DMS114 treated with DMSO at 0.1 percent for 48 hours (cell line): ENCODE data around the gene FGR.
"Not testable (repeated sequence)": the region's sequence is repeated elsewhere in the genome, so short reads cannot be mapped to it uniquely, and the experiment has no call there.

Experiments used
- DNase-seq: peaks from one replicate; lab custom pipeline; 2025; ENCODE audit not compliant: unreplicated experiment; lab: John Stamatoyannopoulos, UW

FGR gene

DNA sequence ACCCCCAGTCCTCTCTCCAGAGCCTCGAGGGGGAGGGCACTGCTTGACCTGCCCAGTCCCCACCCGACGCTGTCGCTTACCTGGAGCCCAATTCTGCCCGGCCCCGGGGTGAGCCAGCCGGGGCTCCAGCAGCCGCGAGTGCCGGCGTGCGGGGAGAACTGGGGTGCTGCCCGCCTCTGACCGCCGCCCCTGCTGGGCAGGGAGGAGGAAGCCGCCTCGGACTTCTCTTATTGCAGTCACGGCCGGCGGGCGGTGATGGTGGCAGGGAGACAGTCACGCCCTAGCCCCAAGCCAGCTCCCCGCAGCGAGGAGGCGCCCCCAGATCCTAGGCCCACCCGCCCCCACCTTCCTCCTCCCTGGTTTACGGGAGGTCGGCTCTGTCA, at the start of gene FGR:
TSS of gene FGR (minus strand) at position 201 of the 383 bp plus-strand sequence. CDS start 11,269 bp downstream, outside the sequence.
- DNase-seq = no peak

DNA sequence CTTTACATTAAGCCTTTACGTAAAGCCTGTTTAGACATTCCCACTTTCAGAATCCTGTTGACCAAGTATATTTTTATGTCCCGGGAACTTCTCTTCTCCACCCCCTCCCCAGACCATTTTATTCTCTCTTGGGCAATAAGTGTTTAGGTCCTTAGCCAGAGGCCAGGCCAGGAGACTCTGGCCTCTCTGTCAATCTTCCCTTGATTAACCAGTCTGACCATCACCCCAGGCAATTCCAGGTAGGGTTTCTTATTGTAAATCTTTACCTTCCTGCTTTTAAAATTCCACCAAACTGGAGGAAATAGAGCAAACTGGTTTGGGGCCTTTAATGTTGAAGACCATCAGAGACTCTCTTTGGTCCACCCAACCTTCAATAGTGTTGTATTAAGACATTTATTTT, 49.2 kb upstream of the FGR start:
- no peak for DNase-seq

DNA sequence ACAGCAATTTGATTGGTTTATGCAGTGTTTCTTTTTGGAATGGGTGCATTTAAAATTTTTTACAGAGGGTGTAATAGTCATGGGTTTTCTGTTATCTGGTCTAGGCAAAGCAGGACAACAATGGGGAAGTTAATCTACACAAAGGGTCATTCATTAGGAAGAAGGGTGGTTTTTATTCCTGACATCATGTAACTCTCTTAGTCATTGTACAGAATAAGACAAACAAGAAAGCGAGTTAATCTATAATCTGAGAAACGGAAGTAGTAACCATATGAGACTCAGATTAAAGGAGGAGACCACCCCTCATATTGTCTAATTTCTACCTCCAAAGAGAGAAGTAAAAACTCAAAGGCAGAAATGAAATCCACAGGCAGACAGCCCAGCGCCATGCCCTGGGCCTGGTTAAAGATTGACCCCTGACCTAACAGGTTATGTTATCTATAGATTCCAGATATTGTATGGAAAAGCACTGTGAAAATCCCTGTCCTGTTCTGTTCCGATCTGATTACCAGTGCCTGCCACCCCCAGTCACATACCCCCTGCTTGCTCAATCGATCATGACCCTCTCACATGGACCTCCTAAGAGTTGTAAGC, 47.5 kb upstream of the FGR start:
- DNase-seq = no peak

DNA sequence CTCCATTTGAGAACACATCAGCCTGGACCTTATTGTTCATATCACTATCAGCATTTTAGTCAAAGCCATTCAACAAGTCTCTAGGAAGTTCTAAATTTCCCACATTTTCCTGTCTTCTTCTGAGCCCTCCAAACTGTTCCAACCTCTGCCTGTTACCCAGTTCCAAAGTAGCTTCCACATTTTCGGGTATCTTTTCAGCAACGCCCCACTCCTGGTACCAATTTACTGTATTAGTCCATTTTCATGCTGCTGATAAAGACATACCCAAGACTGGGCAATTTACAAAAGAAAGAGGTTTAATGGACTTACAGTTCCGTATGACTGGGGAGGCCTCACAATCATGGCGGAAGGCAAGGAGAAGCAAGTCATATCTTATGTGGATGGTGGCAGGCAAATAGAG, 46.6 kb upstream of the FGR start:
- DNase-seq = not testable (repeated sequence)

DNA sequence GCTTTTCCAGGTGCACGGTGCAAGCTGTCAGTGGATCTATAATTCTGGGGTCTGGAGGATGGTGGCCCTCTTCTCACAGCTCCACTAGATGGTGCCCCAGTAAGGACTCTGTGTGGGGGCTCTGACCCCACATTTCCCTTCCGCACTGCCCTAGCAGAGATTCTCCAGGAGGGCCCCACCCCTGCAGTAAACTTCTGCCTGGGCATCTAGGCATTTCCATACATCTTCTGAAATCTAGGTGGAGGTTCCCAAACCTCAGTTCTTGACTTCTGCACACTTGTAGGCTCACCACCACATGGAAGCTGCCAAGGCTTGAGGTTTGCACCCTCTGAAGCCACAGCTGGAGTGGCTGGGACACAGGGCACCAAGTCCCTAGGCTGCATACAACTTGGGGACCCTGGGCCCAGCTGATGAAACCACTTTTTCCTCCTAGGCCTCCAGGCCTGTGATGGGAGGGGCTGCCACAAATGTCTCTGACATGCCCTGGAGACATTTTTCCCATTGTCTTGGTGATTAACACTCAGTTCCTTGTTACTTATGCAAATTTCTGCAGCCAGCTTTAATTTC, 45.3 kb upstream of the FGR start:
- DNase-seq = not testable (repeated sequence)

DNA sequence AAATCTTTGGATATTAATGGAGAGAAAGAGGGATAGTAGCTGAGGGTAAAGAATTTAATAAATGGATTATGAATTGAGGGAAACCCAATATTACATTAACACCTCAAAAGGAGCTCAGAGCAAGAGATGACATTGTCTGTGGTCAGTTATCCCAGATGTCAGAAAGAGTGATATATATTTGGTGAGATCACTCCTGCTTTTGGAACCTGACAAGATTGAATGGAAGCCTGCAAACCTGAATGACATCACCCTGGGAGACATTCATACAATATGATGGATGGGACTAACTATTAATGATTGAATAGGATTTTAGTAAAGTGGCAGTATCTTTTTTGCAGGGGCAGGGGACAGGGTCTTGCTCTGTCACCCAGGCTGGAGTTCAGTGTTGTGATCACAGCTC, 43.8 kb upstream of the FGR start:
- no peak for DNase-seq

DNA sequence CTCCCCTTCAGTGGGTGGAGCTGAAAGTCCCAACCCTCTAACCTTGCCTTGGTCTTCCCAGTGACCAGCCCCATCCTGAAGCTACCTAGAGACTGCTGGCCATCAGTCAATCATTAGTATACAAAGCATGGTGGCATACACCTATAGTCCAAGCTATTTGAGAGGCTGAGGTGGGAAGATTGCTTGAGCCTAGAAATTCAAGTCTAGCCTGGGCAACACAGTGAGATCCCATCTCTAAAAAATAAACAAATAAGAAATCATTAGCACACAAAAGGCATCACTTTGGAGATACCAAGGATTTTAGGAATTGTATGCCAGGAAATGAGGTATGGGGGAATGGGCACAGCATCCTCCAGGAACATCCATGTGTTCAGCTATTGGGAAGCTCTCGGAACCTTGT, 41.4 kb upstream of the FGR start:
- no peak for DNase-seq

DNA sequence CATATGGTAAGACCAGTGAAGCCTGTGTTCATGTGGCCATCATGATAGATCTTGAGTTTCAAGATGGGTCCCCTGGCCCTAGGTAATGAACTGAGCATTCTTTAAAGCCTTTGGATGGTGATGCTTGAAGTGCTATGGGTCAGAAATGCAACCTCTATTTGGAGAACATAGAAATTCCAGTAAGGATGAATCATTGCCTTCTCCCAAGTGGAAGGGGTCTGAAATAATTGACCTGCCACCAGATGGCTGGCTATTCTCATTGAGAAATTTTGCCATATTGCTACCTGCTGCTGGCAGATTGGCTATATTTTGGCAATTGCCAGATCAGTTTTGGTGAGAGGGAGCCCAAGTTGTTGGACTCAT, 37.7 kb upstream of the FGR start:
- no peak for DNase-seq

DNA sequence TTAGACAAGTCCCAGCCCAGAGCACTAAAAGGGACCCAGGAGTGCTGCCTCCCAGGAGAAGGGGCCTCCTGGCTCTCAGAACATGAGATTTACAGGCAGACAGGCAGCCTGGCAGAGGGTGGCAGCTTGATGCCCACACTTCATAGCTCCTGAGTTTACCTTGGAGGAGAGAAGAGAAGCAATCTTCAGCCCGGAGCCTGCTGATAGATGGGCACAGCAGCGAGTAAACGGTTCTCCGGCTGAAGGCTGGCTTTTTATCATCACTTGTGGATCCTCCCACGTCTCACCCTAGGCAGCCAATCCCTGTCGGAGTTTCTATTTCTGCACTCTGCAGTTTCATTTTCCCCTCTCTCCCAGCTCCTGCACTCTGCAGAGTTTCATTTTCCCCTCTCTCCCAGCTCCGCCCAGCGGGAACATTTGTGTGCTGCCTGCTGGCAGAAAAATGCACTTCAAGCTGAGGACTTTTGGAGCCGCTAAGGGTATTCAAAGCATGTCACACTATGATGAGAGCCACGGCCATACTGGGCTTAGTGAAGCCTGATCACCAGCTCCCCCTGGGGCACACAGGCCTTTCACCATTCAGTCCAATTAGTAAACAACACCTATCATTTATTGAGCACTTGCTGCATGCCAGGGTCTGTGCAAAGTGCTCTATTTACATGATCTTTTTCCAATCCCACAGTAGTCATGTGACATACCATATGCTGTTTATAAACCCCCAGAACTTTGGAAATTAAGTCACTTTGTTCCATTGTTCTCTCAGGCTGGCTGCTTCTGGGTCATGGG, 37.2 kb upstream of the FGR start, which contains the start of gene IFI6:
TSS of gene IFI6 (minus strand) at position 229 of the 786 bp plus-strand sequence. CDS start 2,878 bp downstream, outside the sequence.
- DNase-seq = peak; percentile 94

DNA sequence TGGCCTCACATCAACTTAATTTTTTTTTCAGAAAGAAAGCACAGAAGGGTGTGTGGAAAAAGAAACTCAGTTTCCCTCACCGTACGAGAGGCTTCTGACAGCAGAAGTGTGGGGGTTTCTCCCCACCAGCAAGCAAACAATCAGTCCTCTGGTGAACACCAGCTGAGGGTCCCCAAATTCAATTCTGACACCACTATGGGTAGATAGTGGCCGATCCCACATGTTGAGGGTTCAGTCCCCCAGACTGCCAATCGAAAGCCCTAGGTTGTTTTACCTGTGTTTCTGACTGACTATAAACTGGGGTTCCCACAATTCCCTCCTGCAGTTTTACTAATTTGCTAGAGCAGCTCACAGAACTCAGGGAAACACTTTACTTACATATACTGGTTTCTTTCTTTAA, 34.9 kb upstream of the FGR start:
- no peak for DNase-seq

DNA sequence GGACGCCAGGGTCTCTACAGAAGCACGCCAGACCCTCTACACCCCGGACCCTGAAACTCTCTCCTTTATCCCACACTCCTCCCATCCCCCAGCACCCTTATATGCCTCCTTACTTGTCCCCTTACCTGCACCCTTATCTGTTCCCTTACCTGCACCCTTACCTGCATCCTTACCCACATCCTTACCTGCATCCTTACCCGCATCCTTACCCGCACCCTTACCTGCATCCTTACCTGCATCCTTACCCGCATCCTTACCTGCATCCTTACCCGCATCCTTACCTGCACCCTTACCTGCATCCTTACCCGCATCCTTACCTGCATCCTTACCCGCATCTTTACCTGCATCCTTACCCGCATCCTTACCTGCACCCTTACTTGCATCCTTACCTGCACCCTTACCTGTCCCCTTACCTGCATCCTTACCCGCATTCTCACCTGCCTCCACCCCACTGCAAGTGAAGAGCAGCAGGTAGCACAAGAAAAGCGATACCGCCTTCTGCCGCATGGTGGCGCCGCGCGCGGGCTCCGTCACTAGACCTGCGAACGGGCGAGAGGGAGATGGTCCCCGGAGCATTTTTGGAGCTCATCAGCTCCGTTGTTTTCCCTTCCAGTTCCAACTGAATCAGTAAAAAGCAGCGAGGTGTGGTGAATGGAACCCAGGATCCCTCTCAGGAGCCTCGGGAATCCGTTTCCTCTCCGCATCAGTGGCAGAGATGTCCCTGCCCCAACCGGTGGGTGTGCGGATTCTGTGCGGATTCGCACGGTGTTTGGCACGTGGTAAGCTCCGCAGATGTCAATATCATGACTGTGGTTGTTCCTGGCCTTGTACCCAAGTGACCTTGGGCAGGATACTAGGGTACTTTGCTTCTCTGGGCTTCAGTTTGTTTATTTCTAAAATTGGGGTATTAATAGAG, 34.1 kb upstream of the FGR start:
- peak; percentile 31 for DNase-seq

DNA sequence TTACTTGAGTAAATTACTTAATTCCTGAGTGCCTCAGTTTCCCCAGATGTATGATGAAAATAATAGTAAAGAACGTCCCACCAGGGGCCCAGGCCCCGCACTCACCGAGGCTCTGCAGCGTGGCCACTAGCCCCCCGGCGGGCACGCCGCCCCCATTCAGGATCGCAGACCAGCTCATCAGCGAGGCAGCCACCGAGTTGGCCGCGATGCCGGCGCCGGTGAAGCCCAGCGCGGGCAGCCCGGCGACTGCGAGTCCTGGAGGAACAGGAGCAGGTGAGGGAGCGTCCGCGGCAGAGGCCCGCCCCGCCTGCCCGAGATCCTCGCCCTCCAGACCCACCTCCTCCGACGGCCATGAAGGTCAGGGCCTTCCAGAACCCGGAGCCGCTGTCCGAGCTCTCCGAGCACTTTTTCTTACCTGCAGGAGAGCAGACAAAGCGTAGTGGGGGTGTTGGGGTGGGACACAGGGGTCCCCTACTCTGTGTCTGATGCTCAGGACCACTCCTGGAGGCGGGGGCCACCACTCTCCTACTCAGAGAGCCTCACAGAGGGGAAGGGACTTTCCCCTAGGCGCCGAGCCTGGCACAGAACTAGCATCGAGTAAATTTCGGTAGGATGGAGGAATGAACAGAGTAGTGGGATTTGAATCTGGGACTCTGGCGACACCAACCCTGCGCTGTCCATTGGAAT, 33.3 kb upstream of the FGR start:
- no peak for DNase-seq

DNA sequence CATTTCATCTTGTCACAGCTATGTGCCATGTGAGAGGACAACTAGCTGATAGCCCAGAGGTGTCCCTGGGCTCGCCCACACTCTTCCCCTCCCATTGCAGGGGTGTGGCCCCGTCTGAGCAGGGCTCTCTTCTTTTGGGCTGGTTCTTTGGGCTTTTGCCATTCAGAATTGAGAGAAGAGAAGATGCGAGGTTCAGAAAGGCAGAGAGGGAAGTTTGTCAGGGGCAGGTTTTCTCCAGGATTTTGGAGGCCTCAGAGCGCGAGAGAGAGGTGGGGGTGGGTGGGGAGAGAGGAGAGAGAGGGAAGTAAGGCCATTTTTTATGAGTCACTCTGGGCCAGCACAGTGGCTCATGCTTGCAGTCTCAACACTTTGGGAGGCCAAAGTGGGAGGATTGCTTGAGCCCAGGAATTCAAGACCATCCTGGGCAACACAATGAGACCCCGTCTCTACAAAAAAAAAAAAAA, 31.8 kb upstream of the FGR start:
- no peak for DNase-seq

DNA sequence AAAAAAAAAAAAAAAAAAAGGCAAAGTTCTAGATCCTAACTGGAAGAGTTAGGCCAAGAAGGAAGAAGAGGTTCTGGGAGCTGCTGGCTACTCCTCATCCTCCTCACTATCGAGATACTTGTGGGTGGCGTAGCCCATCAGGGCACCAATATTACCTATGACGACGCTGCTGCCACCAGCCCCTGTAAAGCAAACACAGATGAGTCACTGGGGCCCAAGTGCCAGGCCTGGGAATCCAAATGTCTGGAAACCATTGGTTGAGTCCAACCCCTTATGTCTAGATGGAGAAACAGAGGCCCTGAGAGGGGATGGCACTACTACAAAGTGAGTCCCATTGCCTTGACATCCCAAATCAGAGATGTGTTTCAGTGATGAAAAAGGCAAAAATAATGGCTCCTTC, 31.3 kb upstream of the FGR start:
- no peak for DNase-seq

DNA sequence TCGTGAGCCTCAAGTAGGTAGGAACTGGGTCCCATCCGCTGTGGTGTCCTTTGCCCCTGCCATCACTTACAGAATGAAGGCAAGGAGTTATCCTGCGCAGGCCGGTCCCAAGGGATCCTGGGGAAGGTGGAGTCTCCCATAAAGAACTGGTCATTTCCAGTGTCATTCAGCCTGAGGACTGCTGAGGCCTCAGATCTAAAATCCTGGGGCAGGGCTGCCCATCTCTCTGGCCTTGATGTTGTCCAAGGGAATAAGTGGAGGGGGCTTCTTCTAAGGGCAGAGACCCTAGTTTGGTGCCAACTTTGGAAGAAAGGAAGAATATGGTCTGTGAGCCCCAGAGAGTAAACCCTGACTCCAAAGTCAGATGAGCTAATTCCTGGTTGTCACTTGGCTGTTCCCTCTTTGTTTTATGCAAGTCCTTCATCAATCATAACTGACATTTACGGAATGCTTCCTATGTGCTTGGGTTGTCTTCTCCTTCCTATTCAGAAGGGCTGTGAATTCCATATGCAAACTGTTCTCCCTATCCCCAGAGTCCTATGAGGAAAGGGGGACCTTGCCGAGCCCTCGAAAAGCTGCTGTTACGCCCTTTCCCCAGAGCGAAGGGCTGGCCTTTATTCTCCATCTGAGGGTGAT, 30.1 kb upstream of the FGR start:
- no peak for DNase-seq

DNA sequence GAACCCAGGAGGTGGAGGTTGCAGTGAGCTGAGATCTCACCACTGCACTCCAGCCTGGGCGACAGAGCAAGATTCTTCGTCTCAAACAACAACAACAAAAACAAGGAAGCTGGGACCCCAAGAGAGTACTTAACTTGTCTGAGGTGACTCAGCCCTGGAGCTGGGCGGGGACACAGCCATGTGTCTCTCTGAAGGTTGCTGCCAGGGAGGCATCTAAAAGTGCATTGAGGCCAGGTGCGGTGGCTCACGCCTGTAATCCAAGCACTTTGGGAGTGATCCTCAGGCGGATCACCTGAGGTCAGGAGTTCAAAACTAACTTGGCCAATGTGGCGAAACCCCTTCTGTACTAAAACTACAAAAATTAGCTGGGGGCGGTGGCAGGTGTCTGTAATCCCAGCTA, 29.3 kb upstream of the FGR start:
- no peak for DNase-seq

DNA sequence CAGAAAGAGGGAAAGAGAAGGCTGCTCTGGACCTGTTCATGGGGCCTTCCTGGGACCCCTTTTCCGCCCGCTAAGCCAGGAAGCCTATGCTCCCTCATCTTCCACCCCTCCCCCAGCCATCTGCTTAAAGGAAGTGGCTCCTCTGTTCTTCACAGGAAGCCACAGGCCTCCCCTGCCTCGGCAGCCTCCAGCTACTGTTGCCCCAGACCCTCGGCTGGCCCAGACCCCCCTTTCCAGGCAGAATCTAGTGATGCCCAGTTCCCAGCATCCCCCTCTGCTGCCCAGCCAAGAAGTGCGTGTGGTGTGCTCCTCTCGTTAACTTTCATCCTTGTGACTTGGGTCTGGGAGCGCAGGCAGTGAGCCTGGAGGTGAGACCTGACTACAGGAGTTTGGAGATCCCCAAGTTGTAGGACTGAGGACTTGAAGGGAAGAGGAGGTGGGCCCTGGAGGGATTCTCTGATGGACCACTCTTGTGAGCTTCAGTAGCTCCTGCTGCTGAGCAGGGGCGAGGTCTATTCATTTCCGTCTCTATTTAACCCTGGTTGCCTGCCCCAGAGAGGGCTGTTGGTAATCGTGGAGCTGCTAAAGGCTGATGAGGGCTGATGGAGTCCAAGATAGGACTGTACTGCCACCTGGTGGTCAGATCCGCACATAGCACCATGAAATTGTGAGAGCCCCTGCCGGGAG, 27.9 kb upstream of the FGR start:
- peak; percentile 70 for DNase-seq

DNA sequence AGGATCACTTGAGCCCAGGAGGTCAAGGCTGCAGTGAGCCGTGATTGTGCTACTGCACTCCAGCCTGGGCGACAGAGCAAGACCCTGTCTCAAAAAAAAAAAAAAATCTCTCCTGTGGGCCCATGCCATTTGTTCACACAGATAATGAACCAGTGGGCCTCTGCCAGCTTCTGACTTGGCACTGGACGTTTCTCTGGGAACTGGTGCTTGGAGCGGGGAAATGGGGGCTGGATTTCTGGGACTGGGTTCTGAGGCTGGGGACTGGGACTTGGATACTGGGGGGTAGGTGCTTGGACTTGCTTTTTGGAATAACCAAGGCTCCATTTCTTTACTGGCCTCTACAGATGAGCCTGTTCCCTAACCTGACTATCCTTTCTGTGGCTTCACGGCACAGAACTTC, 27.3 kb upstream of the FGR start:
- DNase-seq = no peak

DNA sequence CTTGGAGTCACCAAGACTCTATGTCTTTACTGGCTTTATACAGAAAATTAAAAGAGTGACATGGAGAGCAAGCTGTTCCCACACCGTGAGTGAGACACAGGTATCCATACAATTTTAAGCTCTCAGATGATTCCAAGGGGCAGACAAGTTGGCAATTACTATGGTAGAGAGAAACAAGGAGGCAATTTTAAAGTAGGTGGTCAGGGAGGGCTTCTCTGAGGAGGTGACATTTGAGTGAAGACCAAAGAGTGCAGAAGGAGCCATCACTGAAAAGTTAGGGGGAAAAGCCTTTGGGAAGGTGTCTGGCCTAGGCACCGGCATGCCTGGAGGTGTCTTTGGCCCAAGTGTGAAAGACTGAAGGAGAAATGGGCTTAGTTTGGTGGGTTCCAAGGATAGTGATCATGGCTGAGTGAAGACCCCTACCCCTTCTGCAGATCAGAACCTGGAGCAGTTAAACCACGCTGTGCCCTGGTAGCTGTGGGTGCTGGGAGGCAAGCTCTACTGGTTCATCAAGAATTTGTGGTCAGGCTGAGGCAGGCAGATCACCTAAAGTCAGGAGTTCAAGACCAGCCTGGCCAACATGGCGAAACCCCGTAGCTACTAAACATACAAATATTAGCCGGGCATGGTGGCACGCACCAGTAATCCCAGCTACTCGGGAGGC, 26.6 kb upstream of the FGR start:
- no peak for DNase-seq
